HepG2 (cell line): ENCODE results near the gene GMPPA. TPM values are rescaled to one million over a fixed set of nuclear protein-coding genes. Genes with fewer than 3 reads are reported as not detected.

Experiments used
- BATF2 ChIP-seq: sonication (generic); formaldehyde crosslinking; IDR thresholded peaks from 2 replicates; pipeline ENCODE4 v1.8.0; 2022; ENCODE audit warnings: mild to moderate bottlenecking, missing genetic modification reagents, moderate library complexity
- HNRNPUL1 ChIP-seq: fragments of 200-400 bp; formaldehyde crosslinking; IDR thresholded peaks from 2 replicates; pipeline ENCODE4 v1.6.1; 2017; ENCODE audit warnings: low read depth, mild to moderate bottlenecking, low read length, moderate library complexity
- KDM4B ChIP-seq: sonication (generic); formaldehyde crosslinking; IDR thresholded peaks from 2 replicates; pipeline ENCODE4 v1.4.0; 2020; ENCODE audit warnings: missing genetic modification reagents
- KDM5A ChIP-seq: fragments of 200-600 bp; sonication (generic); IDR thresholded peaks from 2 replicates; pipeline ENCODE4 v1.7.0; 2018; ENCODE audit warnings: antibody characterized with exemption, mild to moderate bottlenecking, low read length, borderline replicate concordance
- RFX3 ChIP-seq: IDR thresholded peaks from 2 replicates; pipeline ENCODE4 v1.6.1; 2016; ENCODE audit warnings: missing biosample characterization, missing genetic modification reagents
- SIX1 ChIP-seq: sonication (generic); formaldehyde crosslinking; IDR thresholded peaks from 2 replicates; pipeline ENCODE4 v1.4.0; 2020; ENCODE audit warnings: missing genetic modification reagents, borderline replicate concordance
- SMARCE1 ChIP-seq: fragments of 450-650 bp; IDR thresholded peaks from 2 replicates; pipeline ENCODE4 v1.6.1; 2017; ENCODE audit warnings: borderline replicate concordance
- TEAD3 ChIP-seq: optimal IDR thresholded peaks from 2 replicates; pipeline ENCODE3; 2016; ENCODE audit warnings: borderline replicate concordance
- TEF ChIP-seq: sonication (generic); formaldehyde crosslinking; IDR thresholded peaks from 2 replicates; pipeline ENCODE4 v1.5.0; 2020; ENCODE audit warnings: missing genetic modification reagents
- ZBTB42 ChIP-seq: sonication (generic); formaldehyde crosslinking; IDR thresholded peaks from 2 replicates; pipeline ENCODE4 v1.5.0; 2020; ENCODE audit warnings: mild to moderate bottlenecking, missing genetic modification reagents
- ZBTB49 ChIP-seq: sonication (generic); formaldehyde crosslinking; IDR thresholded peaks from 2 replicates; pipeline ENCODE4 v1.4.0; 2020; ENCODE audit warnings: missing genetic modification reagents, borderline replicate concordance
- ZFAT ChIP-seq: sonication (generic); formaldehyde crosslinking; conservative IDR thresholded peaks from 2 replicates; pipeline ENCODE4 v1.8.1; 2023; ENCODE audit warnings: missing genetic modification reagents, inconsistent platforms
- ZNF143 ChIP-seq: sonication (generic); formaldehyde crosslinking; IDR thresholded peaks from 2 replicates; pipeline ENCODE4 v1.4.0; 2020; ENCODE audit warnings: missing genetic modification reagents
- ZNF281 ChIP-seq: sonication (generic); formaldehyde crosslinking; IDR thresholded peaks from 2 replicates; pipeline ENCODE4 v1.4.0; 2020; ENCODE audit warnings: missing genetic modification reagents, borderline replicate concordance
- ZNF646 ChIP-seq: sonication (generic); formaldehyde crosslinking; IDR thresholded peaks from 2 replicates; pipeline ENCODE4 v1.9.0; 2021; ENCODE audit warnings: mild to moderate bottlenecking, missing genetic modification reagents
- ZNF891 ChIP-seq: sonication (generic); formaldehyde crosslinking; IDR thresholded peaks from 2 replicates; pipeline ENCODE4 v1.5.0; 2020; ENCODE audit warnings: mild to moderate bottlenecking, missing genetic modification reagents
- polyA plus RNA-seq, 8 experiments: library from polyadenylated mRNA; depleted of rRNA in 3 of 8; stranded (reverse) in 7 of 8; unstranded in 1 of 8; fragments of >200 nt; fragmentation: Illumina TruSeq in 4 of 8; extraction: Trizol in 4 of 8; gene quantifications; 2 replicates each; pipeline versions ENCODE4 v1.2.1 to v1.2.3, GENCODE V29; 2011 to 2016; ENCODE audit warnings: low read depth in 4 of 8, missing spikeins in 1 of 8, mixed read lengths in 1 of 8; ENCODE audit not compliant: insufficient read depth in 1 of 8
- total RNA-seq, 5 experiments: library from RNA; depleted of rRNA; stranded (reverse); fragments of >200 nt; fragmentation: Illumina TruSeq; extraction: Trizol; gene quantifications; 2 replicates each; pipeline ENCODE4 v1.2.3, GENCODE V29; 2016; ENCODE audit warnings: low read depth in 1 of 5

The GMPPA gene
- total and polyA plus RNA-seq, 2 of the 13 experiments (the other 11 are each of a cell fraction or from before 2014, with no cell fraction given): 81.1 to 106 TPM

GRCh38 chr2:219509780-219510511 is 11.3 kb downstream of the GMPPA start (continued):
- TF ChIP-seq ZNF281 (CRISPR knock-in tag): peak; percentile 20; the same call in 1 of the 2 replicates
- no peak for TF ChIP-seq HNRNPUL1
- TF ChIP-seq ZNF646 (CRISPR knock-in tag): no peak
- TF ChIP-seq ZBTB42 (CRISPR knock-in tag): no peak
- no peak for TF ChIP-seq ZBTB49
- no peak for TF ChIP-seq SIX1 (CRISPR knock-in tag)
- no peak for TF ChIP-seq TEF
- TF ChIP-seq RFX3 (CRISPR knock-in tag): no peak
- TF ChIP-seq ZNF143 (CRISPR knock-in tag): no peak
- TF ChIP-seq ZNF891: 0 out of 2 replicates have a peak, but pooled peaks have one; percentile 22
- no peak for TF ChIP-seq KDM5A
- TF ChIP-seq BATF2 (CRISPR knock-in tag): peak; percentile 46; the same call in 1 of the 2 replicates
- TF ChIP-seq SMARCE1: no peak
- TF ChIP-seq TEAD3 (CRISPR knock-in tag): peak; percentile 36
- no peak for TF ChIP-seq KDM4B (CRISPR knock-in tag)
- TF ChIP-seq ZFAT (CRISPR knock-in tag): no peak
